HEK293T (cell line): ENCODE data around the gene TMEM178B.

ENCODE experiments used
- ARNT ChIP-seq: fragments of 450-650 bp; IDR thresholded peaks from 2 replicates; pipeline ENCODE4 v1.6.1; 2017; ENCODE audit warnings: mild to moderate bottlenecking
- ELF4 ChIP-seq: fragments of 450-650 bp; IDR thresholded peaks from 2 replicates; pipeline ENCODE4 v1.6.1; 2017; ENCODE audit warnings: antibody characterized with exemption
- FOXA1 ChIP-seq: fragments of 450-650 bp; IDR thresholded peaks from 2 replicates; pipeline ENCODE4 v1.6.1; 2016; ENCODE audit warnings: mild to moderate bottlenecking
- FOXK2 ChIP-seq: fragments of 450-650 bp; IDR thresholded peaks from 2 replicates; pipeline ENCODE4 v1.6.1; 2016; ENCODE audit warnings: mild to moderate bottlenecking
- NFRKB ChIP-seq: fragments of 450-650 bp; IDR thresholded peaks from 2 replicates; pipeline ENCODE4 v1.6.1; 2016; ENCODE audit warnings: mild to moderate bottlenecking, moderate library complexity
- PKNOX1 ChIP-seq: fragments of 450-650 bp; IDR thresholded peaks from 2 replicates; pipeline ENCODE4 v1.6.1; 2016
- SP1 ChIP-seq: fragments of 450-650 bp; IDR thresholded peaks from 2 replicates; pipeline ENCODE4 v1.6.1; 2017
- ZNF384 ChIP-seq: fragments of 450-650 bp; IDR thresholded peaks from 2 replicates; pipeline ENCODE4 v1.6.1; 2016

- TF ChIP-seq ELF4 (no peak), ZNF384 (no peak), FOXK2 (no peak), FOXA1 (no peak), NFRKB (no peak), PKNOX1 (no peak), SP1 (no peak), ARNT (no peak)
These were observed 79.4 kb downstream of the TMEM178B start for GRCh38 chr7:141153231-141153630.
